Suprapubic skin (tissue), 4 donors: Measurements from ENCODE around the gene AGL. TPM values are rescaled to one million over a fixed set of nuclear protein-coding genes. Genes with fewer than 3 reads are reported as not detected.
"Not testable (repeated sequence)": the region's sequence is repeated elsewhere in the genome, so short reads cannot be mapped to it uniquely, and the experiment has no call there.

ENCODE experiments used
- DNase-seq, 2 donors: peaks; one replicate each; pipeline ENCODE4 v3.0.0-alpha.2; 2019; ENCODE audit warnings: low spot score in 2 of 2
- H3K27ac ChIP-seq: fragments of 200-600 bp; sonication (generic); one replicate; pipeline ENCODE4 v1.5.1; 2019
- H3K27me3 ChIP-seq: fragments of 200-600 bp; sonication (generic); one replicate; pipeline ENCODE4 v1.5.1; 2019
- H3K36me3 ChIP-seq: fragments of 200-600 bp; sonication (generic); one replicate; pipeline ENCODE4 v1.5.1; 2019
- H3K4me1 ChIP-seq: fragments of 200-600 bp; sonication (generic); one replicate; pipeline ENCODE4 v1.5.1; 2019
- H3K4me3 ChIP-seq: fragments of 200-600 bp; sonication (generic); one replicate; pipeline ENCODE4 v1.5.1; 2019; ENCODE audit warnings: mild to moderate bottlenecking
- H3K9me3 ChIP-seq: fragments of 200-600 bp; sonication (generic); one replicate; pipeline ENCODE4 v1.5.1; 2019
- EP300 ChIP-seq: sonication (generic); formaldehyde crosslinking; IDR thresholded peaks from one replicate; pipeline ENCODE4 v1.6.1; 2017; ENCODE audit warnings: antibody characterized with exemption
- POLR2A ChIP-seq, 2 donors: fragments of 450-650 bp; IDR thresholded peaks; one replicate each; pipeline ENCODE4 v1.6.1; 2017; ENCODE audit warnings: antibody characterized with exemption in 2 of 2, mild to moderate bottlenecking in 2 of 2, moderate library complexity in 2 of 2
- POLR2AphosphoS5 ChIP-seq, 3 donors: sonication (generic); formaldehyde crosslinking; IDR thresholded peaks; one replicate each; pipeline ENCODE4 v1.6.1; 2017; ENCODE audit warnings: antibody characterized with exemption in 3 of 3
- WGBS: methylation state at CpG from one replicate; pipeline ENCODE4 v1.1.5; 2018; 5-methylcytosine and 5-hydroxymethylcytosine counted together
- total RNA-seq, 4 donors: library from RNA; depleted of rRNA; stranded (reverse); fragments of >200 nt; gene quantifications; one replicate each; pipeline ENCODE4 v1.1.0, GENCODE V29; 2016
- TF ChIP-seq, protein P1 (sequence below), 2 donors: fragments of 200-600 bp in 1 of 2; fragments of 450-650 bp in 1 of 2; sonication (generic) in 1 of 2; IDR thresholded peaks; one replicate each; pipeline ENCODE4 v1.5.1; 2016 to 2019; ENCODE audit warnings: antibody characterized with exemption in 2 of 2, mild to moderate bottlenecking in 1 of 2, moderate library complexity in 1 of 2

Gene AGL
- total RNA-seq, 4 donors from 2014 or later, result 7.7 to 17.8 (median 13.8) TPM

DNA sequence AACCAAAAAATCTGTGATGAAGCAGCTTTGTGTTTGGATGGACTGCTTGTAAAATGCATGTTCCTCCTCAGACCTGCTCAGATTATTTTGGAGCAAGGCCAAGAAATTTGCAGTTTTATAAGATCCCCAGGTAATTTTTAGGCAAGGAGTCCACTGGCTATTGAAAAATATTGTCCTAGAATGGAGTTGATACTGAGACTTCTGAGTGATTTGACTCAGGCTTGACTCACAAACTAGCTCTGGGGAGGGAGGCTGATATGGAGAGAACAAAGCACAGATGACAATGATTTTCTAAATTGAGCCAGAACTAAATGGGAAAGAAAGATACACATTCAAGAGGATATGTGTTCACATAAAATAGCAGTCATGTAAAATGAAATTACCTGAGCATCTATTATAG lies 36.7 kb downstream of the AGL start:
- no peak overlapping the region for H3K4me3 ChIP-seq
- no peak overlapping the region for H3K27ac ChIP-seq
- DNase-seq, result no peak
- H3K27me3 ChIP-seq, result no peaks in the 10 kb centered on the region
- no peaks in the 10 kb centered on the region for H3K9me3 ChIP-seq
- peaks cover 65% of the 10 kb centered on the region for H3K36me3 ChIP-seq
- H3K4me1 ChIP-seq, result no peaks in the 10 kb centered on the region
- TF ChIP-seq, protein P1, sequence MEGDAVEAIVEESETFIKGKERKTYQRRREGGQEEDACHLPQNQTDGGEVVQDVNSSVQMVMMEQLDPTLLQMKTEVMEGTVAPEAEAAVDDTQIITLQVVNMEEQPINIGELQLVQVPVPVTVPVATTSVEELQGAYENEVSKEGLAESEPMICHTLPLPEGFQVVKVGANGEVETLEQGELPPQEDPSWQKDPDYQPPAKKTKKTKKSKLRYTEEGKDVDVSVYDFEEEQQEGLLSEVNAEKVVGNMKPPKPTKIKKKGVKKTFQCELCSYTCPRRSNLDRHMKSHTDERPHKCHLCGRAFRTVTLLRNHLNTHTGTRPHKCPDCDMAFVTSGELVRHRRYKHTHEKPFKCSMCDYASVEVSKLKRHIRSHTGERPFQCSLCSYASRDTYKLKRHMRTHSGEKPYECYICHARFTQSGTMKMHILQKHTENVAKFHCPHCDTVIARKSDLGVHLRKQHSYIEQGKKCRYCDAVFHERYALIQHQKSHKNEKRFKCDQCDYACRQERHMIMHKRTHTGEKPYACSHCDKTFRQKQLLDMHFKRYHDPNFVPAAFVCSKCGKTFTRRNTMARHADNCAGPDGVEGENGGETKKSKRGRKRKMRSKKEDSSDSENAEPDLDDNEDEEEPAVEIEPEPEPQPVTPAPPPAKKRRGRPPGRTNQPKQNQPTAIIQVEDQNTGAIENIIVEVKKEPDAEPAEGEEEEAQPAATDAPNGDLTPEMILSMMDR (IDR thresholded peaks at IDR 0.05), result no peak
- TF ChIP-seq EP300 (no peak), POLR2AphosphoS5 (IDR thresholded peaks at IDR 0.05) (no peak), POLR2A (IDR thresholded peaks at IDR 0.05) (no peak)

DNA sequence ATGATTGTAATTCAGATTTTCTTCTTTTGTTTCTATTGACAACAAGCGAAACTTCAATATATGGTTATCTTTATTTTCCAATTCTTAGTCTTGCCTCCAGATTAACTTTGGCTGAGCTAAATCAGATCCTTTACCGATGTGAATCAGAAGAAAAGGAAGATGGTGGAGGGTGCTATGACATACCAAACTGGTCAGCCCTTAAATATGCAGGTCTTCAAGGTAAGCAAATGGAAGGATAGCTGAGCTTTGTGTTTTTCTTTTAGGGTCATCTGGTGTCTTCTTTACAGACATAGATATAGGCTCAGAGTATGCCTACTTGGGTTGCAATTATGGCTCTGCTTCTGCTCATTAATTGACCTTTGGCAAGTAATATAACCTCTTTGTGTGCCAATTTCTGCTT lies 37.7 kb downstream of the AGL start:
- no peak for DNase-seq
- TF ChIP-seq POLR2A (IDR thresholded peaks at IDR 0.05), result no peak
- TF ChIP-seq, protein P1 (IDR thresholded peaks at IDR 0.05), result no peak
- no peak for TF ChIP-seq POLR2AphosphoS5 (IDR thresholded peaks at IDR 0.05)
- TF ChIP-seq EP300, result no peak
- Histone ChIP-seq H3K27ac (no peak overlapping the region), H3K36me3 (peaks cover 58% of the 10 kb centered on the region), H3K9me3 (no peaks in the 10 kb centered on the region), H3K4me3 (no peak overlapping the region), H3K4me1 (no peaks in the 10 kb centered on the region), H3K27me3 (no peaks in the 10 kb centered on the region)
- WGBS, result 96% methylated on average over 2 of the region's 2 CpGs

DNA sequence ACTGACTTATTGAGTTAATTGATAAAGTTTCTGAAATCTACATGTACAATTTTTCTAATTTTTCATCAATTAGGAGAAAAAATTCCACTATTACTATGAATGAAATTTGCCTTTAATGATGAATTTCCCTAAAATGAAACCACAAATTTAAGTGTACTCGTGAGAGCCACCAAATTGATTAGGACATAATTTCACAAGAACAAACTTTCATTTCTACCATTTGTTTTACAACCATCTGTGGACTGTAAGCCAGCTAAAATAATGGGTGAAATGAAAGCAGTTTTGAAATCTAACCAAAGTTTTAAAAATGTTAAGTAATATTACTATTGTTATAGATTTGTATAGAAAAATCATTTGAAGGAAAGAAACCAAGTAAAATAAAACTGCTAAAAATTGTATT lies 41.8 kb downstream of the AGL start:
- peaks cover 54% of the 10 kb centered on the region for H3K36me3 ChIP-seq

DNA sequence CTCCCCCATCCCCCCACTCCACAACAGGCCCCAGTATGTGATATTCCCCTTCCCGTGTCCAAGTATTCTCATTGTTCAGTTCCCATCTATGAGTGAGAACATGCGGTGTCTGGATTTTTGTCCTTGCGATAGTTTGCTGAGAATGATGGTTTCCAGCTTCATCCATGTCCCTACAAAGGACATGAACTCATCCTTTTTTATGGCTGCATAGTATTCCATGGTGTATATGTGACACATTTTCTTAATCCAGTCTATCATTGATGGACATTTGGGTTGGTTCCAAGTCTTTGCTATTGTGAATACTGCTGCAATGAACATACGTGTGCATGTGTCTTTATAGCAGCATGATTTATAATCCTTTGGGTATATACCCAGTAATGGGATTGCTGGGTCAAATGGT lies 53.1 kb downstream of the AGL start:
- WGBS, result 99% methylated on average over 4 of the region's 4 CpGs
- not testable (repeated sequence) for DNase-seq, H3K27ac ChIP-seq, H3K4me1 ChIP-seq, H3K4me3 ChIP-seq, H3K9me3 ChIP-seq, H3K27me3 ChIP-seq
- peaks cover 29% of the 10 kb centered on the region for H3K36me3 ChIP-seq

More for the DNA sequence above, 41.8 kb downstream of the AGL start:
- H3K9me3 ChIP-seq, result no peaks in the 10 kb centered on the region
- H3K27ac ChIP-seq, result no peak overlapping the region
- 71% methylated on average over 1 of the region's 1 CpG for WGBS
- DNase-seq, result no peak
- H3K4me3 ChIP-seq, result no peak overlapping the region
- TF ChIP-seq POLR2AphosphoS5 (IDR thresholded peaks at IDR 0.05), result no peak
- TF ChIP-seq EP300, result no peak
- TF ChIP-seq POLR2A (IDR thresholded peaks at IDR 0.05), result no peak
- TF ChIP-seq, protein P1 (IDR thresholded peaks at IDR 0.05), result no peak
- H3K27me3 ChIP-seq, result no peaks in the 10 kb centered on the region
- H3K4me1 ChIP-seq, result no peaks in the 10 kb centered on the region

DNA sequence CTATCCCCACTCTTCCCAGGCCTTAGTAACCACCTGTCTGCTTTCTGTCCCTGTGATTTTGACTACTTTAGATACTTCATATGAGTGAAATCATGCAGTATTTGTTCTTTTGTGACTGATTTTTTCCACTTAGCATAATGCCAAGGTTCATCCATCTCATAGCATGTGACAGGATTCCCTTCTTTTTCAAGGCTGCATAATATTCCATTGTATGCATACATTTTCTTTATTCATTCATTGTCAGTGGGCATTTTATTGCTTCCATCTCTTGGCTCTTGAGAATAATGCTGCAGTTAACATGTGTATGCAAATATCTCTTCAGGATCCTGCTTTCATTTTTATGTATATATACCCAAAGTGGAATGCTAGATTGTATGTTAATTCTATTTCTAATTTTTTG lies 56.4 kb downstream of the AGL start:
- H3K27ac ChIP-seq, result no peak overlapping the region
- no peak for TF ChIP-seq POLR2A (IDR thresholded peaks at IDR 0.05)
- TF ChIP-seq, protein P1 (IDR thresholded peaks at IDR 0.05), result no peak
- no peak for TF ChIP-seq POLR2AphosphoS5 (IDR thresholded peaks at IDR 0.05)
- TF ChIP-seq EP300, result no peak
- no peak for DNase-seq
- H3K27me3 ChIP-seq, result no peaks in the 10 kb centered on the region
- H3K9me3 ChIP-seq, result no peaks in the 10 kb centered on the region
- H3K4me1 ChIP-seq, result no peaks in the 10 kb centered on the region
- H3K4me3 ChIP-seq, result no peak overlapping the region
- peaks cover 23% of the 10 kb centered on the region for H3K36me3 ChIP-seq

DNA sequence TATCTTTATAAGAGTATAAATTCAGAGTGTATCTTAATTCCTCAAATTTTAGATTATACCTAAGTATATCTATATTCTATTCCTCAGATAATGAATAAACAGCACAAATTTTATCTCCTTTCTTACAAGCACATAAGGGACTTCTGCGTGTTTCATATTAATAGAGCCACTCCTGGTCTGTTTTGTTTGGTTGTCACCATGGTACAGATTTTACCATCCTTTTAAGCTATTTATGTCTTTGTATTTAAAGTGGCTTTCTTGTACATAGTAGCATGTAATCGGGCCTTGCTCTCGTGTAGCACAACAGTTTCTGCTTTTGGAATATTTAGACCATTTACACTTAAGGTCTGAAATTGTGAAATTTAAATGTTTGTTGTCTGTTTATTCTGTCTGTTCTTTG lies 67.1 kb downstream of the AGL start:
- 89% methylated on average over 3 of the region's 3 CpGs for WGBS
- H3K27me3 ChIP-seq, result no peaks in the 10 kb centered on the region
- H3K27ac ChIP-seq, result no peak overlapping the region
- no peak overlapping the region for H3K4me3 ChIP-seq
- DNase-seq, result no peak
- peaks cover 35% of the 10 kb centered on the region for H3K36me3 ChIP-seq
- TF ChIP-seq, protein P1 (IDR thresholded peaks at IDR 0.05), result no peak
- TF ChIP-seq POLR2A (IDR thresholded peaks at IDR 0.05) (no peak), EP300 (no peak), POLR2AphosphoS5 (IDR thresholded peaks at IDR 0.05) (no peak)
- H3K4me1 ChIP-seq, result no peaks in the 10 kb centered on the region
- H3K9me3 ChIP-seq, result no peaks in the 10 kb centered on the region
